Hippocampal formation (tissue), 2 donors: Measurements from ENCODE around the gene CCDC121.

Source experiments
- DNase-seq, 2 donors: peaks; one replicate each; lab custom pipeline; 2025; lab: John Stamatoyannopoulos, UW

Gene CCDC121

GRCh38 chr2:27582129-27582694, 46.6 kb downstream of the CCDC121 start:
- DNase-seq: no peak

GRCh38 chr2:27581417-27582128, 47.2 kb downstream of the CCDC121 start:
- DNase-seq: no peak
